Retinal pigment epithelial cell (primary cell): Measurements from ENCODE around the gene GRIN2A.

Experiments
- DNase-seq: peaks from one replicate; pipeline ENCODE4 v3.0.0-alpha.2; 2010; ENCODE audit warnings: low read depth
- H3K4me3 ChIP-seq: 2 replicates; pipeline ENCODE4 v1.5.1; 2011; ENCODE audit warnings: mild to moderate bottlenecking, low read length, control low read depth, moderate library complexity
- TF ChIP-seq, protein P1 (sequence below): conservative IDR thresholded peaks from 2 replicates; pipeline ENCODE4 v1.5.1; 2011; ENCODE audit warnings: low read depth, low read length, control low read depth, inconsistent platforms

GRIN2A gene

DNA sequence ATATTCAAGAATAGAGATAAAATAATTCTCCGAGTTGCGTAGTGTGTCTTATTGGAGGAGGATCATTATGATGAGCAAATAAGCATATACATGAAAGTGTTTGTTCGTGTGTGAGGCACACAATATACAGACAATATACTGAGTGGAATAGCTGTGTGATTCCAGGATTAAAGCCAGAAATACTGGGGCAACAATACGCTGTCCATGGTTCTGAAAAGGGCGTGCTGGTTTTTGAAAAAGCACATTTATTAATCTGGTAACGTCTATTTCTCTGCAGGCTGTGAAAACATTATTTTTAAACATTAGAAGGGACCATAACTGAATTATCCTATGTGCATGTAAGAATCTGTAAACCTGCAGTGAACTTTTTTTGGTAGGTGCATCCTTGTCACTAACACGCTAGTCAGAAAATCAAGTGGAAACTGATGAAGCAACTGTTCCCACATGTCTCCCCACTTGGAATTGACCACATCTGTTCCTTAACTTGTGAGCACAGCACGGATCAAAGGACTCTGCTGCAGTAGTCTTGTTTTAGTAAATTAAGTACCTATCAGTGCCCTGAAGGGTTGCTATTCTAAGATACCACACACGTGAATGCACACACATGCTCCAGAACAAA lies 346.0 kb downstream of the GRIN2A start:
- no peak overlapping the region for H3K4me3 ChIP-seq
- DNase-seq: no peak
- TF ChIP-seq, protein P1, sequence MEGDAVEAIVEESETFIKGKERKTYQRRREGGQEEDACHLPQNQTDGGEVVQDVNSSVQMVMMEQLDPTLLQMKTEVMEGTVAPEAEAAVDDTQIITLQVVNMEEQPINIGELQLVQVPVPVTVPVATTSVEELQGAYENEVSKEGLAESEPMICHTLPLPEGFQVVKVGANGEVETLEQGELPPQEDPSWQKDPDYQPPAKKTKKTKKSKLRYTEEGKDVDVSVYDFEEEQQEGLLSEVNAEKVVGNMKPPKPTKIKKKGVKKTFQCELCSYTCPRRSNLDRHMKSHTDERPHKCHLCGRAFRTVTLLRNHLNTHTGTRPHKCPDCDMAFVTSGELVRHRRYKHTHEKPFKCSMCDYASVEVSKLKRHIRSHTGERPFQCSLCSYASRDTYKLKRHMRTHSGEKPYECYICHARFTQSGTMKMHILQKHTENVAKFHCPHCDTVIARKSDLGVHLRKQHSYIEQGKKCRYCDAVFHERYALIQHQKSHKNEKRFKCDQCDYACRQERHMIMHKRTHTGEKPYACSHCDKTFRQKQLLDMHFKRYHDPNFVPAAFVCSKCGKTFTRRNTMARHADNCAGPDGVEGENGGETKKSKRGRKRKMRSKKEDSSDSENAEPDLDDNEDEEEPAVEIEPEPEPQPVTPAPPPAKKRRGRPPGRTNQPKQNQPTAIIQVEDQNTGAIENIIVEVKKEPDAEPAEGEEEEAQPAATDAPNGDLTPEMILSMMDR: no peak

DNA sequence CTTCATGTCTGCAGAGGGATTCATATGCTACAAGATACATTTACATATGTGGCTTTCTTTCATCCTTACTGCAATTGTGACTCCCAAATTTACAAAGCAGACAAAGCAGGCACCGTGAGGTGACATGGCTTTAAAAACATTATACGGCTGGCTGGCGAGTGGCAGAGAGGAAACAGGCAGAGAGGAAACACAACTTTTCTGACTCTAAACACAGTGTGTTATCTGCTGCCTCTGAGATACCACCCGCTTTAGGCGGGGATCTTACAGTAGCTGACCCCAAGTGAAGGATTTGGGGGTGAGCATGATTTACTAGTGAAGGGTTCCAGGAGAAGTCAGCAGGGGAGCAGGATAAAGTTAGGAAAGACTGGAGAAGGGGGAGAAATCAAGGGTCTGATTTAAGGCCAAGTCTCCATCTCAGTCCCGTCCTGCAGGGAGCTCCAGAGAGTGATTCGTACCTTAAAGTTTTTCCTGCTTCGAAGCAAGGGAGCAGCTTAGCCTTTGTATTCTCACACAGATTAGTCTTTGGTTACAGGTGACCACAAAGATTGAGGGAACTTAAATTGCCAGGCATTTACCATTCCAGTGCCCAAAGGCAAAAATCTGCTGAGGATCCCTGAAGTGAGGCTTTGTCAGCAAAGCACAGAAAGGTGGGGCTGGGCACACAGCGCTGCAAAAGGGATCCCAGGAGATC lies 355.0 kb downstream of the GRIN2A start:
- TF ChIP-seq, protein P1: peak; percentile 23
- no peak overlapping the region for H3K4me3 ChIP-seq
- no peak for DNase-seq

DNA sequence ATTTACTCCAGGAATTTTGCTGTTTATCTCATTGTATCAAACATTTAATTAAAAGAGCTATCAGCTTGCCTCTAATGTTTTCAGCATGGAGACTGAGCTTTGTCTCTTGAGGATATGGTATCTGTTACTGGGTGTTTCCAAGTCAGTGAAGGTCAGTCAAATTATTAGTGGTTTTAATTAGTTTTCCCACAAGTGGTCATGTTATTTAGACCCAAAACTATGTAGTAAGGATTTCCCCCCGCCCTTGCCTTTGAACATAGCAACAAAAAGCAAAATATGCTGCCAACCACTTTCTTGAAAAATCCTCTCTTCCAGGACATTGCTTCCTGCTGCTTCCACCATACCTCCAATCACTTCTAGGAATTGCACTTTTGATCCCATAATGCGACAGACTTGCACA lies 355.6 kb downstream of the GRIN2A start:
- TF ChIP-seq, protein P1: no peak
- no peak overlapping the region for H3K4me3 ChIP-seq
- DNase-seq: no peak

DNA sequence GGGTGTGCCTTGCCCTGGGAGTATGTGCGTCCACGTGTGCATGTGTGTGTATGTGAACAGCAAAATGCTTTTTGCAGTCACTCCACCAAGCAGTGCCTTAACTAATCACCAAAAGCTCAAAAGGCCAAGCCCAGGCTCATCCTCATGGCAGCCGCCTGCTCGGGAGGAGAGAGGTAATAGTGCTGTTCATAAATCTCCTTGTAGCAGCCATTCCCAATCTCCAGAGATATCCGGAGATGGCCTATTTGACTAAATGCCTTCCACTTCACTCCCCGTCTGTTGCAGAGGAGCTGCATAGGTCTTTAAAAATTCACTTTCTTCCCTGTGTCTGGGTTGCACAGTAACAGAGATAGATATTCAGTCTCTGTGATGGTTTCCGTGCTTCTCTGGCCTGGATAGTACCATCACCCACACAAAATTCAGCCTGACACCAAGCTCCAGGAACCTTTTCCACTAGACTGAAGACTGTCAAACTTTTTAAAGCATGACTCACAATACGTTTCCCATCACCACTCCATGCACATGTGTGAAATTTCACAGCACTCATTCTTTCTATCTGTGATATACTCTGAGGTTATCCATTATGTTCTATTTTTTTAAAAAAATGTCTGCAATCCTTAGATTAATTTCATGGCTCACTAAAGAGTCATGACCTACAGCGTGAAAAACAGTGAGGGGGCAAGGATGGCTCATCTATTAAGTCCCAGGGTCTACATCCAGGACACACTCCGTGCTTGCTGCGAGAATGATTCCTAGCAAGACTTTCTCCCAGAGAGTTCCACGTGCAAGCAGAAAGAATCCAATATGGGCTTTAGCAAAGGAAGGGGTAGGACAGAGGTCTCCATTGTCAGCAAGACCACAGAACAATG lies 357.8 kb downstream of the GRIN2A start:
- TF ChIP-seq, protein P1: no peak
- no peak for DNase-seq
- H3K4me3 ChIP-seq: no peak overlapping the region

DNA sequence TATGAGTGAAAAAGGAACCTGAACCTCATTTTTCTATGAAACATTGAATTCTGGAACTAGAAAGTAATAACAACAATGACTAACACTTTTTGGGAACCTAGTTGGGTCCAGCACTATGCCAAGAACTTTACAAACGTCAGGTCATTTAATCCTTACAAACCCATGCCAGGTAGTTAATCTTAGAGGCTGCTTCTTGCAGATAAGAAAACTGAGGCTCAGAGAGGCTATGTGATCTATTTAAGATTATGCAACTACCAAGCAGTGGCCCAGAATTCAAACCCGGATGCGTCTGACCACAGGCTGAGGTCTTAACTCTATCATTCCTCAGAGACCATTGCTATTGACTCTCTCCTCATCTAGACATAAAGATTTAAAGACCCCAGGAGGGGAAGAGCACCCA lies 358.7 kb downstream of the GRIN2A start:
- no peak for DNase-seq
- TF ChIP-seq, protein P1: no peak
- no peak overlapping the region for H3K4me3 ChIP-seq

DNA sequence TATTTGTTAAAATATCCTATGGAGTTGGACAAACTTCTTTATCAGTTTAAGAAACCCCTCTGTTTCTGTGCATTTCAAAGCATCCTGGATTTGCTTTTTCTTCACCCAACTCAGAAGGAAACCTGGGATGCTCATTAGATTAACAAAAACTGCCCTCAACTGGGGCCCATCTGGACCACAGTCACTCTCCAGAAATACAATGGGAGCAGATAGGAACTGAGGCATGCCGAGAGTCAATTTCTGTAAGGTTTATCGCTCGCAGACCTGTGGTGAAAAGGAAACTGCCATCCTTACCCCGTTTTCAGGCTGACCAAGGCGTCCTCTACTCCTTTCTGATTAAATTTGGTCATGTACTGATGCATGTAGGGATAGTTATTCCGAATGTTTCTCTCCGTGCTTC lies 360.3 kb downstream of the GRIN2A start:
- TF ChIP-seq, protein P1: no peak

DNA sequence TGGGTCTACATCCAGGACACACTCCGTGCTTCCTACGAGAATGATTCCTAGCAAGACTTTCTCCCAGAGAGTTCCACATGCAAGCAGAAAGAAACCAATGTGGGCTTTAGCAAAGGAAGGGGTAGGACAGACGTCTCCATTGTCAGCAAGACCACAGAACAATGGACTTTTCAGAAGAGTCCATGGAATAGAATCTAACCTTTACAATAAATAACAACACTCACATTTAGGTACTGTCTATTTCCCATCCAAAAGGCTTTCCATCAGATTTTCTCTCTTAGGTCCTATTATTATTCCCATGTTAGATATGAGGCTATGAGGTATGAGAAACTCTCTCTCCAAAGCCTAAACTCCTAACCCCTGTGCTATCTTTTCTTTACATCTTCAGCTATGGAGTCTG lies 360.9 kb downstream of the GRIN2A start:
- TF ChIP-seq, protein P1: no peak
- DNase-seq: no peak
- H3K4me3 ChIP-seq: no peak overlapping the region

More for the DNA sequence above, 360.3 kb downstream of the GRIN2A start:
- no peak overlapping the region for H3K4me3 ChIP-seq
- no peak for DNase-seq
